Peyer's patch (tissue), 4 donors: ENCODE data around the gene RAMP3.
"Not testable (repeated sequence)": the region's sequence is repeated elsewhere in the genome, so short reads cannot be mapped to it uniquely, and the experiment has no call there.

Source experiments
- CTCF ChIP-seq, 6 experiments: fragments of 450-650 bp in 4 of 6; fragments of 200-600 bp in 2 of 6; sonication (generic) in 1 of 6; IDR thresholded peaks; one replicate each; pipeline ENCODE4 v1.5.1; 2017 to 2019; ENCODE audit warnings: antibody characterized with exemption in 6 of 6, mild to moderate bottlenecking in 3 of 6, moderate library complexity in 1 of 6
- POLR2A ChIP-seq, 2 donors: fragments of 450-650 bp; IDR thresholded peaks; one replicate each; pipeline ENCODE4 v1.5.1; 2017; ENCODE audit warnings: antibody characterized with exemption in 2 of 2, mild to moderate bottlenecking in 2 of 2, moderate library complexity in 2 of 2

- TF ChIP-seq CTCF, POLR2A (IDR thresholded peaks at IDR 0.05): not testable (repeated sequence)
These were observed 52.3 kb downstream of the RAMP3 start for GRCh38 chr7:45209909-45210308.
